ENCODE data around the gene VCL.
"Not testable (repeated sequence)": the region's sequence is repeated elsewhere in the genome, so short reads cannot be mapped to it uniquely, and the experiment has no call there.

The VCL gene

DNA sequence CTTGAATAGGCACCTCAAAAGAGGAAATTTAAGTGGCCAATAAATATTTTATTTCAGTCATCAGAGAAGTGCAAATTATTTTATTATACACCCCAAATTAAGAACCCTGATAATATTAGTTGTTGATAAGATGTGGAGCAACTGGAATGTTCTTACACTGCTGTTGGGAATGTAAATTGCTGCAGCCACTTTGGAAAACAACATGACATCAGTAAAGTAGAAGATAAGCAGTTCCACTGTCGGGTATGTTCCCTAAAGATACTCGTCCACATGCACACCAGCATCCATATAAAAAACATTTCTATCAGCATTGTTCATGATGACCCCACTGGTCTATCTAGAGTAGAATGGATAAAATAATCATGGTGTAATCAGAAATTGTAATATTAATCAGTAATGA, 46.5 kb downstream of the VCL start:
- no peak for DNase-seq

GRCh38 chr10:74047304-74047703, 49.4 kb downstream of the VCL start:
- DNase-seq = peak in 1 of 2 experiments; percentile 25

DNA sequence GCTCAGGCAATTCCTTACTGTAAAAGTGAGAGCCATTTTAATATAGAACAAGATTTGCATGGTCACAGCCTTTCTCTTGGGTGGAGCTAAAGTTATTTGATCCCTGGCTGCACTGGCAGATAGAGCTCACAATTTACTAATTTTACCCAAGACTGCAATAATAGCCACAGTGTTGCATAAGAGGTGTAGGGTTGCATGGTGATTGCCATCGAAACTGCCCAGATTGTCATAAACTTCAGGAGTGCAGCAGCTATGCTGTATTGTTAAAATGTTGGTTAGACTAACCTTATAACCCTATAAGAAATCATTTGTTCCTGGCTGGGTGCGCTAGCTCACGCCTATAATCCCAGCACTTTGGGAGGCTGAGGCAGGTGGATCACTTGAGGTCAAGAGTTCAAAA, 50.0 kb downstream of the VCL start:
- DNase-seq = peak in 1 of 2 experiments; percentile 18

DNA sequence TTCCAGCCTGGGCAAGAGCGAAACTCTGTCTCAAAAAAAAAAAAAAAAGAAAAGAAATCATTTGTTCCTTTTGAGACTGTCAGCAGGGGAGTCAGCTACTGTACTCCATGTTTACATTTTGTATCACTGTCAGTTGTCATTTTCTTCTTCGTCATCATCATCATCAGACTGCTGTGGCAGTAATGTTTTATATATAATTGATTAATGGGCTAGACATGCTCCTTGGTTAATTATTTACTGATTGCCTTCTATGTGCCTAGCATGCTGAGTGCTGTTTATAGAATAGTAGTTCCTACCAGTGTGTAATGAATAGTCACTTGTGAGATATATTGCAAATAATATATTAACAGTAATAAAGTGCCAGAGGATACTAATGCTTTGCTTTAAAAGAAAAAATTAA, 50.5 kb downstream of the VCL start:
- DNase-seq = no peak

DNA sequence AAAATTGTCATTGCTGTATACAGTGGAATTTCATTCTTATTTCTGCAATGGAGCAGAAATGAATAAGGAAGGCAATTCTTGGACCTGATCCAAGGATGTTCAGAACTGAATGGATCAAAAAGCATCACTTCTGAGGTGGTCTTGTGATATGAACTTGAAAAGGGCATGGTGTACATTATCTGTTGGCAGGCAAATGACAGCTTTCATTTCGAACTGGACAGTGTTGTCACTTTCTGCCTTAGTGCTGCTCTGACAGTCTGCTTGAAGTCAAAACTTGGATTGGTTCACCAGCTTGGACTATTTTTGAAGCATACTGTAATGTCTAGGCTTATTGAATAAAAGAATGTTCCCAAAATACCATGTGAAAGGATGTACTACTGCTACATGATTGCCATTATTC, 52.0 kb downstream of the VCL start:
- DNase-seq = no peak

GRCh38 chr10:74050653-74051052, 52.7 kb downstream of the VCL start:
- DNase-seq = no peak

- peak in 1 of 2 experiments; percentile 43 for DNase-seq
Measured at GRCh38 chr10:74051736-74052342, 53.9 kb downstream of the VCL start.

GRCh38 chr10:74052994-74053393, 55.1 kb downstream of the VCL start:
- DNase-seq = no peak

GRCh38 chr10:74055383-74056049, 57.6 kb downstream of the VCL start:
- DNase-seq = no peak

- DNase-seq = peak in 1 of 2 experiments; percentile 70
Measured at GRCh38 chr10:74056050-74056818, 58.3 kb downstream of the VCL start.

DNA sequence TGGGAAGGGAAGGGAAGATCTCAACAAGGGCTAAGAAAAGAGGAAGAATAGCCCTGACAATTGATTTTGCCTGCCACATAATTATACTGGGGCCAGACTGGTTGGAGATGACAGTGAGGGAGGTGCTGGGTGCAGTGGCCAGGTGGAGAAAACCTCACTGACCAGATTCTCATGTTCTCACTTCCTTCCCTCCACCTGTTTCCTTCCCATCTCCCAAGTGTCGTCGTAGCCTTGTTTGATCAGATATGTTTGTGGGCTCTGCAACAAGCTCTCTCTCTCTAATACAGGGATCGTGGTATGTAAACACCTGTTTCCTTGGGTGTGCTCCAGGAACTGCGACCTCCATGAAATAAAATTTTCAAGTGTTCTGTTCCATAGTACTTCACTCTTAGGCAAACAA, 60.2 kb downstream of the VCL start:
- DNase-seq = no peak

- DNase-seq = no peak
Measured at GRCh38 chr10:74058658-74059057, 60.7 kb downstream of the VCL start.

GRCh38 chr10:74061104-74061503, 63.2 kb downstream of the VCL start:
- DNase-seq = no peak

DNA sequence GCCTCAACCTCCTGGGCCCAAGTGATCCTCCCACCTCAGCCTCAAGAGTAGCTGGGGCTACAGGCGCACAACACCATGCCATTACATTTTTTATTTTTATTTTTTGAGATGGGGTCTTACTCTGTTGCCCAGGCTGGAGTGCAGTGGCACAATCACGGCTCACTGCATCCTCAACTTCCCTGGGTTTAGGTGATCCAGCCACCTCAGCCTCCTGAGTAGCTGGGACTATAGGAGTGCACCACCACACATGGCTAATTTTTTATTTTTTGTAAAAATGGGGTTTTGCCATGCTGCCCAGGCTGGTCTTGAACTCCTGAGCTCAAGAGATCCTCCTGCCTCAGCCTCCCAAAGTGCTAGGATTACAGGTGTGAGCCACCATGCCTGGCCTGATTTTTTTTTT, 64.1 kb downstream of the VCL start:
- DNase-seq = not testable (repeated sequence)

DNA sequence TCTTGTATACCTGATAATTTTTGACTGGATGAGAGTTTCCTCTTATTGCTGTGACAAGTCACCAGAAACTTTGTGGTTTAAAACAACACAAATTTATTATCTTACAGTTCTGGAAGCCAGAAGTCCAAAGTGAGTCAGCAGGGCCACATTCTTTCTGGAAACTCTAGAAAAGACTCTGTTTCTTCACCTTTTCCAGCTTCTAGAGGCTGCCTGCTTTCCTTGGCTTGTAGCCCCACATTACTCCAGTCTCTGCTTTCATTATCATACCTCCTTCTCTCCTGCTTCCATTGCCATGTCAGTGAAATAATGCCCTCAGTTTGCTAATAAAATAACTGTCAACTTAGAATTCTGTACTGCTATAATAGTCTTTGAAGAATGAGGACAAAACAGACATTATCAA, 65.3 kb downstream of the VCL start:
- no peak for DNase-seq

DNA sequence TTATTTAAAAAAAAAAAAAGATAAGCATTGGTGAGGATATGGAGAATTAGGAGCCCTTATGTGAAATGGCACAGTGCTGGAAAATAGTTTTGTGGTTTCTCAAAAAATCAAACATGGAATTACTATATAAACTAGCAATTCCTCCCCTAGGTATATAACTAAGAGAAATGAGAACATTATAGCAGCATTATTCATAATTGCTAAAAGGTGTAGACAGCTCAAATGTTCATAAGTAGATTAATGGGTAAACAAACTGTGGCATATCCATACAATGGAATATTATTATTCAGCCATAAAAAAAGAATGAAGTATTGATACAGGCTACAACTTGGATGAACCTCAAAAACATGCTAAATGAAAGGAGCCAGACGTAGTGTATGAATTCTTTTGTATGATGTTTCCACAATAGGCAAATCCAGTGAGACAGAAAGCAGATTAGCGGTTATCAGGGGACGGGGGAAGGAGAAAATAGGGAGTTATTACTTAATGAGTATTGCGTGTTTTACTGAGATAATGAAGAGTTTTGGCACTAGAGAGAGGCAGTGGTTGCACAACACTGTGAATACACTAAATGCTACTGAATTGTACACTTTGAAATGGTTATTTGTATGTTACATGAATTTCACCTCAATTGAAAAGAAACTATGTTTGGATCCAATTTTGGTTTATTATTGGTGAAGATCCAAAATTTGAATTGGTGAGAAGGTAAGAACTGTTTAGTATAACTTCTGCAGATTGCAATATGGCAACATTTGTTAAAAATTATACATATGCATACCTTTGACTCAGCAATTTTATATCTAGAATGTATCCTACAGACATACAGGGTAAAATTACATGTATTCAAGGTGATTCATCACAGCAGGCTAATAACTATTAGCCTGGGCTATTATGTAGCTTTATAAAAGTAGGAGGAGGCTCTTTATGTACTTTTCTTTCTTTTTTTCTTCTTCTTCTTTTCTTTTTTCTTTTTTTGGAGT, 69.7 kb downstream of the VCL start:
- no peak for DNase-seq

DNA sequence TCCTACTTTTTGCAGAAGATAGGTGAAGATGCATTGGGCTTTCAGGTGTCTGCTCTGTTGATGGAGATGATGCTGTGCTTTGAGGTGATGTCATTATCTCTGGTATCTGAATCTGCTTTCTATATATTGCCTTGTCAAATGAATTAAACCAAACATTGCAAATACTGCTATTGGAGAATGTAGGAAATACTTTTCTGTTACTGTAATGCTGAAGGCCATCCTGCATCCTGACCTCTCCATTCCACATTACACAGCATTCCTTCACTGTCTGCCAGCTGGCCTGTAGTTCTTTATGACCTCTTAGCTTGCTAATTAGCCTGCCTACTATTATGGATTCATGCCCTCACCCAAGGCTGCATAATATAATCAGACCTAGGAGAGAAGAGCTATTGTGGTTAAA, 73.2 kb downstream of the VCL start:
- DNase-seq = peak in 1 of 2 experiments; percentile 64

GRCh38 chr10:74072503-74072902, 74.6 kb downstream of the VCL start:
- DNase-seq = no peak

- no peak for DNase-seq
Measured at GRCh38 chr10:74075906-74076305, 78.0 kb downstream of the VCL start.

GRCh38 chr10:74076961-74077360, 79.0 kb downstream of the VCL start:
- no peak for DNase-seq

DNA sequence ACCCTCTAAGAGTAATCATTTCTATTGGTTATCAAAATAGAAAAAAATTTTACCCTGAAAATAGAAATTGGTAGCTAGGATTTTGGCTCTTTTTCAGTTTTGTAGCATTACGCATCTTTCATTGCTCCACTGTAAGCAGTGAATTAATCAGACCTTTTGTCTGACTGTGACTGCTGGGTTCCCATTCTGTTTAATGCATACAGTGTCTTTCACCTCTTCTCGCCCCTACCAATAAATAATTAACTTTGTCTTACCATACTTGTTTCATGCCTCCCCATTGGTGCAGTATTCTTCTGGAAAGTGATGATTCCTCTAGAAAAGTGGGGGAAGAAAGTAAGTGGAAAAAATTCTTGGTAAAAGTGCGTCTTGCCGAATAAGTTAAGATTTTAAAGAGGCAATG, 79.5 kb downstream of the VCL start:
- no peak for DNase-seq

- DNase-seq = peak in 1 of 2 experiments; percentile 10
Measured at GRCh38 chr10:74078037-74078436, 80.1 kb downstream of the VCL start.

Data from SW 1271 (cell line).